WTC11 (cell line): ENCODE measurements around the gene FMNL1. TPM values are rescaled to one million over a fixed set of nuclear protein-coding genes. Genes with fewer than 3 reads are reported as not detected.

Experiments
- ATAC-seq: fragments of 200-7000 bp; cut with Tn5 transposase; 2 replicates; pipeline ENCODE4 v1.10.0; 2021; ENCODE audit warnings: mild to moderate bottlenecking, moderate library complexity
- CTCF ChIA-PET: fragments of 300-600 bp; sonication (Branson Sonifier 250); formaldehyde crosslinking; loops from one replicate; lab custom pipeline; 2021; ENCODE audit warnings: antibody characterized with exemption; lab: Charles Lee
- POLR2A ChIA-PET: fragments of 350-600 bp; sonication (Branson Sonifier 250); formaldehyde crosslinking; loops from one replicate; lab custom pipeline; 2021; ENCODE audit warnings: antibody characterized with exemption; lab: Charles Lee
- DNase-seq: peaks from one replicate; pipeline ENCODE4 v3.0.0; 2021; ENCODE audit warnings: low spot score
- H3K27ac Mint-ChIP-seq: 2 replicates; pipeline ENCODE4 v1.8.0; 2021; ENCODE audit warnings: mixed read lengths
- H3K27me3 Mint-ChIP-seq: 2 replicates; pipeline ENCODE4 v1.8.0; 2021; ENCODE audit warnings: low read depth, mild to moderate bottlenecking, moderate library complexity, mixed read lengths
- H3K36me3 Mint-ChIP-seq: 2 replicates; pipeline ENCODE4 v1.8.0; 2021; ENCODE audit warnings: mixed read lengths
- H3K4me1 Mint-ChIP-seq: 2 replicates; pipeline ENCODE4 v1.8.0; 2022; ENCODE audit warnings: mixed read lengths
- H3K4me3 Mint-ChIP-seq: 2 replicates; pipeline ENCODE4 v1.8.0; 2021; ENCODE audit warnings: mild to moderate bottlenecking, moderate library complexity, mixed read lengths
- H3K9me3 Mint-ChIP-seq: 2 replicates; pipeline ENCODE4 v1.8.0; 2021; ENCODE audit warnings: mixed read lengths
- EMX1 ChIP-seq: fragments of 250-450 bp; sonication (Bioruptor Pico); IDR thresholded peaks from 2 replicates; pipeline ENCODE4 v1.8.0; 2021; ENCODE audit warnings: mild to moderate bottlenecking
- ETV6 ChIP-seq: sonication (generic); formaldehyde crosslinking; IDR thresholded peaks from 2 replicates; pipeline ENCODE4 v1.8.1; 2022; ENCODE audit warnings: mild to moderate bottlenecking, missing genetic modification reagents
- NFATC4 ChIP-seq: fragments of 250-450 bp; sonication (Bioruptor Pico); IDR thresholded peaks from 2 replicates; pipeline ENCODE4 v1.9.0; 2021; ENCODE audit warnings: mild to moderate bottlenecking
- NFE2L1 ChIP-seq: sonication (generic); formaldehyde crosslinking; IDR thresholded peaks from 2 replicates; pipeline ENCODE4 v1.8.1; 2023; ENCODE audit warnings: missing genetic modification reagents
- PRDM15 ChIP-seq: sonication (generic); formaldehyde crosslinking; IDR thresholded peaks from 2 replicates; pipeline ENCODE4 v1.8.0; 2022; ENCODE audit warnings: missing genetic modification reagents
- SP1 ChIP-seq: sonication (generic); formaldehyde crosslinking; conservative IDR thresholded peaks from 2 replicates; pipeline ENCODE4 v1.8.1; 2022; ENCODE audit warnings: missing genetic modification reagents
- ZBTB21 ChIP-seq: sonication (generic); formaldehyde crosslinking; IDR thresholded peaks from 2 replicates; pipeline ENCODE4 v1.8.1; 2023; ENCODE audit warnings: mild to moderate bottlenecking, missing genetic modification reagents, borderline replicate concordance
- ZBTB43 ChIP-seq: sonication (generic); formaldehyde crosslinking; IDR thresholded peaks from 2 replicates; pipeline ENCODE4 v1.8.1; 2023; ENCODE audit warnings: mild to moderate bottlenecking, missing genetic modification reagents
- ZMAT4 ChIP-seq: fragments of 250-450 bp; sonication (Bioruptor Pico); IDR thresholded peaks from 2 replicates; pipeline ENCODE4 v1.9.0; 2021; ENCODE audit warnings: mild to moderate bottlenecking
- total RNA-seq: library from RNA; stranded (reverse); gene quantifications from 3 replicates; pipeline ENCODE4 v1.2.3, GENCODE V29; 2021
- TF ChIP-seq, protein P1 (sequence below): fragments of 200-600 bp; IDR thresholded peaks from 2 replicates; pipeline ENCODE4 v1.8.0; 2022; ENCODE audit warnings: antibody characterized with exemption
- TF ChIP-seq, protein P2 (sequence below): sonication (generic); formaldehyde crosslinking; IDR thresholded peaks from 2 replicates; pipeline ENCODE4 v1.8.1; 2023; ENCODE audit warnings: mild to moderate bottlenecking, missing genetic modification reagents, borderline replicate concordance

Gene FMNL1
- total RNA-seq, 1 experiment from 2014 or later: 5.3 TPM

GRCh38 chr17:45231481-45232116 lies 9.9 kb downstream of the FMNL1 start:
- H3K36me3 Mint-ChIP-seq: no peaks in the 10 kb centered on the region
- peaks cover 30% of the 10 kb centered on the region for H3K27me3 Mint-ChIP-seq
- POLR2A ChIA-PET: interaction anchor here (1.0 to 1.7 kb wide), 4 partner anchors 10 to 86 kb away, joined by 3 to 5 read pairs (median 4); partner anchors contain the start of genes HEXIM1 and MAP3K14
- H3K27ac Mint-ChIP-seq: no peak overlapping the region
- peak; percentile 40 for ATAC-seq
- TF ChIP-seq ZMAT4 (CRISPR knock-in tag): no peak
- TF ChIP-seq ZBTB21: no peak
- TF ChIP-seq, protein P1, sequence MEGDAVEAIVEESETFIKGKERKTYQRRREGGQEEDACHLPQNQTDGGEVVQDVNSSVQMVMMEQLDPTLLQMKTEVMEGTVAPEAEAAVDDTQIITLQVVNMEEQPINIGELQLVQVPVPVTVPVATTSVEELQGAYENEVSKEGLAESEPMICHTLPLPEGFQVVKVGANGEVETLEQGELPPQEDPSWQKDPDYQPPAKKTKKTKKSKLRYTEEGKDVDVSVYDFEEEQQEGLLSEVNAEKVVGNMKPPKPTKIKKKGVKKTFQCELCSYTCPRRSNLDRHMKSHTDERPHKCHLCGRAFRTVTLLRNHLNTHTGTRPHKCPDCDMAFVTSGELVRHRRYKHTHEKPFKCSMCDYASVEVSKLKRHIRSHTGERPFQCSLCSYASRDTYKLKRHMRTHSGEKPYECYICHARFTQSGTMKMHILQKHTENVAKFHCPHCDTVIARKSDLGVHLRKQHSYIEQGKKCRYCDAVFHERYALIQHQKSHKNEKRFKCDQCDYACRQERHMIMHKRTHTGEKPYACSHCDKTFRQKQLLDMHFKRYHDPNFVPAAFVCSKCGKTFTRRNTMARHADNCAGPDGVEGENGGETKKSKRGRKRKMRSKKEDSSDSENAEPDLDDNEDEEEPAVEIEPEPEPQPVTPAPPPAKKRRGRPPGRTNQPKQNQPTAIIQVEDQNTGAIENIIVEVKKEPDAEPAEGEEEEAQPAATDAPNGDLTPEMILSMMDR: peak; percentile 24; the same call in 1 of the 2 replicates
- no peak for TF ChIP-seq PRDM15
- TF ChIP-seq, all 79 proteins: peak for 1
- peak; percentile 78 for DNase-seq
- CTCF ChIA-PET: interaction anchor here (0.6 to 9.8 kb wide), 26 partner anchors 9 to 429 kb away, joined by 3 to 179 read pairs (median 5); partner anchors contain the start of genes ACBD4, FMNL1, HEXIM1 and HEXIM2
- Mint-ChIP-seq H3K9me3 (no peaks in the 10 kb centered on the region), H3K4me3 (no peak overlapping the region), H3K4me1 (peaks cover 24% of the 10 kb centered on the region)

GRCh38 chr17:45232514-45233422 lies 11.1 kb downstream of the FMNL1 start:
- ChIA-PET CTCF (interaction anchor here (0.9 to 9.8 kb wide), 13 partner anchors 11 to 196 kb away, joined by 3 to 179 read pairs (median 12); partner anchors contain the start of genes ACBD4, FMNL1 and HEXIM1), POLR2A (interaction anchor here (1.0 to 1.7 kb wide), 2 partner anchors 14 to 85 kb away, joined by 3 to 5 read pairs; partner anchors contain the start of gene MAP3K14)
- no peak for DNase-seq
- Mint-ChIP-seq H3K9me3 (no peaks in the 10 kb centered on the region), H3K27me3 (peaks cover 41% of the 10 kb centered on the region), H3K36me3 (no peaks in the 10 kb centered on the region), H3K4me3 (no peak overlapping the region), H3K4me1 (peaks cover 22% of the 10 kb centered on the region), H3K27ac (no peak overlapping the region)
- TF ChIP-seq EMX1 (no peak), ETV6 (CRISPR knock-in tag) (no peak)
- ATAC-seq: no peak

GRCh38 chr17:45233423-45233924 lies 11.8 kb downstream of the FMNL1 start:
- H3K4me3 Mint-ChIP-seq: no peak overlapping the region
- CTCF ChIA-PET: interaction anchor here (0.9 to 9.8 kb wide), 7 partner anchors 11 to 192 kb away, joined by 3 to 179 read pairs (median 39); partner anchors contain the start of genes ACBD4 and FMNL1
- DNase-seq (no peak), ATAC-seq (no peak)
- H3K27me3 Mint-ChIP-seq: peaks cover 48% of the 10 kb centered on the region
- peaks cover 17% of the 10 kb centered on the region for H3K4me1 Mint-ChIP-seq
- H3K36me3 Mint-ChIP-seq: no peaks in the 10 kb centered on the region
- POLR2A ChIA-PET: no interaction called here
- no peaks in the 10 kb centered on the region for H3K9me3 Mint-ChIP-seq
- no peak overlapping the region for H3K27ac Mint-ChIP-seq
- no peak for TF ChIP-seq ZBTB43 (CRISPR knock-in tag)
- TF ChIP-seq SP1 (CRISPR knock-in tag): no peak
- TF ChIP-seq NFATC4 (CRISPR knock-in tag): no peak
- TF ChIP-seq, protein P2, sequence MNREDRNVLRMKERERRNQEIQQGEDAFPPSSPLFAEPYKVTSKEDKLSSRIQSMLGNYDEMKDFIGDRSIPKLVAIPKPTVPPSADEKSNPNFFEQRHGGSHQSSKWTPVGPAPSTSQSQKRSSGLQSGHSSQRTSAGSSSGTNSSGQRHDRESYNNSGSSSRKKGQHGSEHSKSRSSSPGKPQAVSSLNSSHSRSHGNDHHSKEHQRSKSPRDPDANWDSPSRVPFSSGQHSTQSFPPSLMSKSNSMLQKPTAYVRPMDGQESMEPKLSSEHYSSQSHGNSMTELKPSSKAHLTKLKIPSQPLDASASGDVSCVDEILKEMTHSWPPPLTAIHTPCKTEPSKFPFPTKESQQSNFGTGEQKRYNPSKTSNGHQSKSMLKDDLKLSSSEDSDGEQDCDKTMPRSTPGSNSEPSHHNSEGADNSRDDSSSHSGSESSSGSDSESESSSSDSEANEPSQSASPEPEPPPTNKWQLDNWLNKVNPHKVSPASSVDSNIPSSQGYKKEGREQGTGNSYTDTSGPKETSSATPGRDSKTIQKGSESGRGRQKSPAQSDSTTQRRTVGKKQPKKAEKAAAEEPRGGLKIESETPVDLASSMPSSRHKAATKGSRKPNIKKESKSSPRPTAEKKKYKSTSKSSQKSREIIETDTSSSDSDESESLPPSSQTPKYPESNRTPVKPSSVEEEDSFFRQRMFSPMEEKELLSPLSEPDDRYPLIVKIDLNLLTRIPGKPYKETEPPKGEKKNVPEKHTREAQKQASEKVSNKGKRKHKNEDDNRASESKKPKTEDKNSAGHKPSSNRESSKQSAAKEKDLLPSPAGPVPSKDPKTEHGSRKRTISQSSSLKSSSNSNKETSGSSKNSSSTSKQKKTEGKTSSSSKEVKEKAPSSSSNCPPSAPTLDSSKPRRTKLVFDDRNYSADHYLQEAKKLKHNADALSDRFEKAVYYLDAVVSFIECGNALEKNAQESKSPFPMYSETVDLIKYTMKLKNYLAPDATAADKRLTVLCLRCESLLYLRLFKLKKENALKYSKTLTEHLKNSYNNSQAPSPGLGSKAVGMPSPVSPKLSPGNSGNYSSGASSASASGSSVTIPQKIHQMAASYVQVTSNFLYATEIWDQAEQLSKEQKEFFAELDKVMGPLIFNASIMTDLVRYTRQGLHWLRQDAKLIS (CRISPR knock-in tag): no peak
- no peak for TF ChIP-seq ETV6 (CRISPR knock-in tag)
- TF ChIP-seq NFE2L1 (CRISPR knock-in tag): no peak
